SU-DHL-6 (cell line): Measurements from ENCODE around the gene CCP110.

Experiments
- H2AFZ ChIP-seq: fragments of 200-600 bp; sonication (generic); 2 replicates; pipeline ENCODE4 v1.6.1; 2014; ENCODE audit warnings: low read depth, mild to moderate bottlenecking, moderate library complexity, mixed read lengths, antibody characterized with exemption, low read length; ENCODE audit not compliant: severe bottlenecking
- H3F3A ChIP-seq: fragments of 200-600 bp; shearing (Covaris generic); 2 replicates; pipeline ENCODE4 v1.6.0; 2016; ENCODE audit warnings: antibody characterized with exemption, mild to moderate bottlenecking; ENCODE audit not compliant: insufficient read depth
- H3K27ac ChIP-seq: fragments of 200-600 bp; sonication (generic); 2 replicates; pipeline ENCODE4 v1.5.1; 2016; ENCODE audit warnings: low read depth, mild to moderate bottlenecking, low read length, moderate library complexity, mixed read lengths
- H3K27me3 ChIP-seq: fragments of 200-600 bp; sonication (generic), shearing (Covaris generic); 2 replicates; pipeline ENCODE4 v1.6.0; 2014; ENCODE audit warnings: mild to moderate bottlenecking, low read length
- H3K36me3 ChIP-seq: fragments of 200-600 bp; sonication (generic); 2 replicates; pipeline ENCODE4 v1.6.1; 2014; ENCODE audit warnings: mild to moderate bottlenecking, low read length, mixed read lengths
- H3K4me2 ChIP-seq: fragments of 300-600, 200-600 bp; shearing (Covaris generic), sonication (generic); 2 replicates; pipeline ENCODE4 v1.6.0; 2014; ENCODE audit warnings: low read length, low read depth, mild to moderate bottlenecking; ENCODE audit not compliant: poor library complexity, severe bottlenecking
- H3K4me3 ChIP-seq: fragments of 200-600 bp; sonication (generic); 2 replicates; pipeline ENCODE4 v1.5.1; 2014; ENCODE audit warnings: antibody characterized with exemption, low read length, mild to moderate bottlenecking, mixed read lengths; ENCODE audit not compliant: insufficient read depth, poor library complexity, severe bottlenecking
- H3K79me2 ChIP-seq: fragments of 200-600 bp; sonication (generic); 2 replicates; pipeline ENCODE4 v1.6.1; 2014; ENCODE audit warnings: mild to moderate bottlenecking, low read length, moderate library complexity; ENCODE audit not compliant: insufficient read depth
- H3K9ac ChIP-seq: fragments of 200-600 bp; sonication (generic); 2 replicates; pipeline ENCODE4 v1.7.0; 2014; ENCODE audit warnings: mild to moderate bottlenecking, low read length
- H3K9me2 ChIP-seq: fragments of 200-600 bp; sonication (generic); replicated peaks from 2 replicates; pipeline ENCODE4 v1.6.1; 2014; ENCODE audit warnings: low read length; ENCODE audit not compliant: insufficient read depth
- H3K9me3 ChIP-seq: fragments of 200-600 bp; sonication (generic); 2 replicates; pipeline ENCODE4 v1.6.1; 2014; ENCODE audit warnings: low read length, mixed read lengths; ENCODE audit not compliant: insufficient read depth
- H4K20me1 ChIP-seq: fragments of 200-600 bp; sonication (generic); 2 replicates; pipeline ENCODE4 v1.6.1; 2014; ENCODE audit warnings: low read depth, mild to moderate bottlenecking, antibody characterized with exemption, low read length, moderate library complexity, mixed read lengths
- CTCF ChIP-seq: fragments of 200-600 bp; sonication (generic); IDR thresholded peaks from one replicate; pipeline ENCODE4 v1.5.1; 2017; ENCODE audit warnings: antibody characterized with exemption, mild to moderate bottlenecking, low read length, moderate library complexity; ENCODE audit not compliant: insufficient read depth, poor library complexity, severe bottlenecking
- EZH2phosphoT487 ChIP-seq: fragments of 200-600 bp; sonication (generic), shearing (Covaris generic); conservative IDR thresholded peaks from 2 replicates; pipeline ENCODE4 v1.6.1; 2018; ENCODE audit warnings: mild to moderate bottlenecking, antibody characterized with exemption, low read length, moderate library complexity, mixed read lengths

The CCP110 gene

GRCh38 chr16:19601083-19601976, 77.6 kb downstream of the CCP110 start:
- Histone ChIP-seq H3K9me2 (no peaks in the 10 kb centered on the region), H3K4me3 (no peak overlapping the region), H3K27ac (no peak overlapping the region), H3K36me3 (no peaks in the 10 kb centered on the region), H3K4me2 (no peak overlapping the region), H3K27me3 (no peaks in the 10 kb centered on the region), H3K9ac (no peak overlapping the region), H3K9me3 (no peaks in the 10 kb centered on the region), H4K20me1 (no peaks in the 10 kb centered on the region), H2AFZ (no peak overlapping the region), H3K79me2 (no peaks in the 10 kb centered on the region), H3F3A (no peaks in the 10 kb centered on the region)
- TF ChIP-seq CTCF (peak; percentile 48), EZH2phosphoT487 (no peak)
